ENCODE data around the gene TGFBR3.

TGFBR3 gene

GRCh38 chr1:91784616-91785015 is 101.3 kb downstream of the TGFBR3 start:
- no peak overlapping the region for H2AFZ ChIP-seq (ENCODE audit: low read depth, low read length)
- no peak overlapping the region for H3K4me3 ChIP-seq (ENCODE audit: low read depth in 1 of 2, low read length in 2 of 2)
- H3K4me1 ChIP-seq (ENCODE audit: insufficient read depth, low read length) = no peaks in the 10 kb centered on the region
- DNase-seq = no peak
- no peaks in the 10 kb centered on the region for H3K27me3 ChIP-seq (ENCODE audit: insufficient read depth, low read length, poor library complexity)
- H3K4me2 ChIP-seq (ENCODE audit: insufficient read depth, low read length) = no peak overlapping the region
- no peak overlapping the region for H3K9ac ChIP-seq (ENCODE audit: low read depth, low read length)
- no peaks in the 10 kb centered on the region for H3K79me2 ChIP-seq (ENCODE audit: insufficient read depth, low read length)
- no peaks in the 10 kb centered on the region for H4K20me1 ChIP-seq (ENCODE audit: insufficient read depth, low read length)
- H3K27ac ChIP-seq (ENCODE audit: low read length) = no peak overlapping the region
- TF ChIP-seq CTCF (IDR thresholded peaks at IDR 0.05; ENCODE audit: borderline replicate concordance, extremely low read depth, low read length, poor library complexity, severe bottlenecking) (no peak), EZH2 (IDR thresholded peaks at IDR 0.05; ENCODE audit: borderline replicate concordance, low read depth, low read length, severe bottlenecking) (no peak)
- no peaks in the 10 kb centered on the region for H3K9me3 ChIP-seq (ENCODE audit: insufficient read depth, low read length, severe bottlenecking)
- H3K36me3 ChIP-seq (ENCODE audit: insufficient read depth, low read length) = no peaks in the 10 kb centered on the region
- ATAC-seq (ENCODE audit: insufficient read depth, low read depth) = no peak

- DNase-seq = no peak
- TF ChIP-seq CTCF (IDR thresholded peaks at IDR 0.05; ENCODE audit: borderline replicate concordance, extremely low read depth, low read length, poor library complexity, severe bottlenecking) (no peak), EZH2 (IDR thresholded peaks at IDR 0.05; ENCODE audit: borderline replicate concordance, low read depth, low read length, severe bottlenecking) (no peak)
- H3K27ac ChIP-seq (ENCODE audit: low read length) = no peak overlapping the region
- no peaks in the 10 kb centered on the region for H3K9me3 ChIP-seq (ENCODE audit: insufficient read depth, low read length, severe bottlenecking)
- H3K4me3 ChIP-seq (ENCODE audit: low read depth in 1 of 2, low read length in 2 of 2) = no peak overlapping the region
- no peaks in the 10 kb centered on the region for H3K4me1 ChIP-seq (ENCODE audit: insufficient read depth, low read length)
- H2AFZ ChIP-seq (ENCODE audit: low read depth, low read length) = no peak overlapping the region
- H3K36me3 ChIP-seq (ENCODE audit: insufficient read depth, low read length) = no peaks in the 10 kb centered on the region
- no peaks in the 10 kb centered on the region for H3K27me3 ChIP-seq (ENCODE audit: insufficient read depth, low read length, poor library complexity)
- no peak for ATAC-seq (ENCODE audit: insufficient read depth, low read depth)
- H3K4me2 ChIP-seq (ENCODE audit: insufficient read depth, low read length) = no peak overlapping the region
- no peaks in the 10 kb centered on the region for H4K20me1 ChIP-seq (ENCODE audit: insufficient read depth, low read length)
- no peak overlapping the region for H3K9ac ChIP-seq (ENCODE audit: low read depth, low read length)
- no peaks in the 10 kb centered on the region for H3K79me2 ChIP-seq (ENCODE audit: insufficient read depth, low read length)
These were observed 101.8 kb downstream of the TGFBR3 start for GRCh38 chr1:91784191-91784590.

GRCh38 chr1:91783423-91784170 is 102.4 kb downstream of the TGFBR3 start:
- DNase-seq (no peak), ATAC-seq (ENCODE audit: insufficient read depth, low read depth) (no peak)
- Histone ChIP-seq H3K9ac (ENCODE audit: low read depth, low read length) (no peak overlapping the region), H3K9me3 (ENCODE audit: insufficient read depth, low read length, severe bottlenecking) (no peaks in the 10 kb centered on the region), H3K79me2 (ENCODE audit: insufficient read depth, low read length) (no peaks in the 10 kb centered on the region), H3K27ac (ENCODE audit: low read length) (no peak overlapping the region), H4K20me1 (ENCODE audit: insufficient read depth, low read length) (no peaks in the 10 kb centered on the region), H3K27me3 (ENCODE audit: insufficient read depth, low read length, poor library complexity) (no peaks in the 10 kb centered on the region), H3K36me3 (ENCODE audit: insufficient read depth, low read length) (no peaks in the 10 kb centered on the region), H2AFZ (ENCODE audit: low read depth, low read length) (no peak overlapping the region), H3K4me3 (ENCODE audit: low read depth in 1 of 2, low read length in 2 of 2) (no peak overlapping the region), H3K4me2 (ENCODE audit: insufficient read depth, low read length) (no peak overlapping the region), H3K4me1 (ENCODE audit: insufficient read depth, low read length) (no peaks in the 10 kb centered on the region)
- TF ChIP-seq CTCF (IDR thresholded peaks at IDR 0.05; ENCODE audit: borderline replicate concordance, extremely low read depth, low read length, poor library complexity, severe bottlenecking) (no peak), EZH2 (IDR thresholded peaks at IDR 0.05; ENCODE audit: borderline replicate concordance, low read depth, low read length, severe bottlenecking) (no peak)

Data from DND-41 (cell line).